ENCODE results near the gene PREX1. TPM values are rescaled to one million over a fixed set of nuclear protein-coding genes. Genes with fewer than 3 reads are reported as not detected.
"Not testable (repeated sequence)": the region's sequence is repeated elsewhere in the genome, so short reads cannot be mapped to it uniquely, and the experiment has no call there.

The PREX1 gene, protein sequence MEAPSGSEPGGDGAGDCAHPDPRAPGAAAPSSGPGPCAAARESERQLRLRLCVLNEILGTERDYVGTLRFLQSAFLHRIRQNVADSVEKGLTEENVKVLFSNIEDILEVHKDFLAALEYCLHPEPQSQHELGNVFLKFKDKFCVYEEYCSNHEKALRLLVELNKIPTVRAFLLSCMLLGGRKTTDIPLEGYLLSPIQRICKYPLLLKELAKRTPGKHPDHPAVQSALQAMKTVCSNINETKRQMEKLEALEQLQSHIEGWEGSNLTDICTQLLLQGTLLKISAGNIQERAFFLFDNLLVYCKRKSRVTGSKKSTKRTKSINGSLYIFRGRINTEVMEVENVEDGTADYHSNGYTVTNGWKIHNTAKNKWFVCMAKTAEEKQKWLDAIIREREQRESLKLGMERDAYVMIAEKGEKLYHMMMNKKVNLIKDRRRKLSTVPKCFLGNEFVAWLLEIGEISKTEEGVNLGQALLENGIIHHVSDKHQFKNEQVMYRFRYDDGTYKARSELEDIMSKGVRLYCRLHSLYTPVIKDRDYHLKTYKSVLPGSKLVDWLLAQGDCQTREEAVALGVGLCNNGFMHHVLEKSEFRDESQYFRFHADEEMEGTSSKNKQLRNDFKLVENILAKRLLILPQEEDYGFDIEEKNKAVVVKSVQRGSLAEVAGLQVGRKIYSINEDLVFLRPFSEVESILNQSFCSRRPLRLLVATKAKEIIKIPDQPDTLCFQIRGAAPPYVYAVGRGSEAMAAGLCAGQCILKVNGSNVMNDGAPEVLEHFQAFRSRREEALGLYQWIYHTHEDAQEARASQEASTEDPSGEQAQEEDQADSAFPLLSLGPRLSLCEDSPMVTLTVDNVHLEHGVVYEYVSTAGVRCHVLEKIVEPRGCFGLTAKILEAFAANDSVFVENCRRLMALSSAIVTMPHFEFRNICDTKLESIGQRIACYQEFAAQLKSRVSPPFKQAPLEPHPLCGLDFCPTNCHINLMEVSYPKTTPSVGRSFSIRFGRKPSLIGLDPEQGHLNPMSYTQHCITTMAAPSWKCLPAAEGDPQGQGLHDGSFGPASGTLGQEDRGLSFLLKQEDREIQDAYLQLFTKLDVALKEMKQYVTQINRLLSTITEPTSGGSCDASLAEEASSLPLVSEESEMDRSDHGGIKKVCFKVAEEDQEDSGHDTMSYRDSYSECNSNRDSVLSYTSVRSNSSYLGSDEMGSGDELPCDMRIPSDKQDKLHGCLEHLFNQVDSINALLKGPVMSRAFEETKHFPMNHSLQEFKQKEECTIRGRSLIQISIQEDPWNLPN (N-terminal part only)
- total RNA-seq, result 23.8 and 57.4 TPM in 2 replicates

DNA sequence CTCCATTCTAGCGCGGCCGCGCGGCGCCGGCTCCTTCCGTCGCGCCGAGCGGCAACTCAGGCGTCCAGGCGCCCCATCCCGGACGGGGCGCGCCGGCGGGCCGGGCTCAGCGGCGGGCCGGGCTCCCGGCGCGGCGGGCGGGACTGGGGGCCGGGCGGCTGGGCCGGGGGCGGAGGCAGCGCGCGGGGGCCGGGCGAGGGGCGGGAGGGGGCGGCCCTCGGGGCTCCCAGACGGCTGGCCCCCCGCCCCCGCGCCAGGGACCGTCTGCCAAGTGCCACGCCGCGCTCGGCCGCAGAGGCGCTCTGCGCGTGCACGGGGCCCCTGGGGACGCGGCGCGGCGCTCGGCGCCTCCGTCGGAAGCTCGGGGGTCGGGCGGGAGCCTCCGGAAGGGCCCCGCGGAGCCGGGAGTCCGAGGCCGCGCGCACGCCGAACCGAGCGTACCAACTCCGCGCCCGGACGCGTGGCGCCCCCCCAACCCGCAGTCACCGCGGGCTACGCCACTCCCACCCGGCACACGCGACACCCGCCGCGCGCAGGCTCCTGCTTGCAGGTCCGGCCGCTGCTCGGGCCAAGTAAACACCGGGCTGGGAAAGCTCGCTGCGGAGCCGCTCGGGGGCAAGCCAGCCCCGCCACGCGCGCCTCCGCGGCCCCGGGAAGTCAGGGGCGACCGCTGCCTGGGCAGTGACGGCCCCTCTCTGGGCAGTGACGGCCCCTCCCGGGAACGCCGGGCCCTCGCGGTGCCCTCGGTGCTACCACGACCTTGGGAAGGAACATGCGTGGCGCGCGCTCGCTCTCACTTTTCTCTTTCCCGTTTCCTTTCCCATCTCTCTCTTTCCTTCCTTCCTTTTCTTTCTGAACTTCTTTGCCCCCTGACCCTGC lies at the start of gene PREX1:
TSS of gene PREX1 (minus strand) at position 145 of the 879 bp plus-strand sequence. CDS start at position 6, 139 bp downstream.
- TF ChIP-seq, protein P1, sequence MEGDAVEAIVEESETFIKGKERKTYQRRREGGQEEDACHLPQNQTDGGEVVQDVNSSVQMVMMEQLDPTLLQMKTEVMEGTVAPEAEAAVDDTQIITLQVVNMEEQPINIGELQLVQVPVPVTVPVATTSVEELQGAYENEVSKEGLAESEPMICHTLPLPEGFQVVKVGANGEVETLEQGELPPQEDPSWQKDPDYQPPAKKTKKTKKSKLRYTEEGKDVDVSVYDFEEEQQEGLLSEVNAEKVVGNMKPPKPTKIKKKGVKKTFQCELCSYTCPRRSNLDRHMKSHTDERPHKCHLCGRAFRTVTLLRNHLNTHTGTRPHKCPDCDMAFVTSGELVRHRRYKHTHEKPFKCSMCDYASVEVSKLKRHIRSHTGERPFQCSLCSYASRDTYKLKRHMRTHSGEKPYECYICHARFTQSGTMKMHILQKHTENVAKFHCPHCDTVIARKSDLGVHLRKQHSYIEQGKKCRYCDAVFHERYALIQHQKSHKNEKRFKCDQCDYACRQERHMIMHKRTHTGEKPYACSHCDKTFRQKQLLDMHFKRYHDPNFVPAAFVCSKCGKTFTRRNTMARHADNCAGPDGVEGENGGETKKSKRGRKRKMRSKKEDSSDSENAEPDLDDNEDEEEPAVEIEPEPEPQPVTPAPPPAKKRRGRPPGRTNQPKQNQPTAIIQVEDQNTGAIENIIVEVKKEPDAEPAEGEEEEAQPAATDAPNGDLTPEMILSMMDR (IDR thresholded peaks at IDR 0.05; ENCODE audit: insufficient read depth, low read depth, low read length), result no peak
- peak; percentile 82 for DNase-seq (ENCODE audit: low read depth)
- H3K4me3 ChIP-seq (ENCODE audit: low read depth, low read length), result peak within 1 kb of the TSS; percentile 74

DNA sequence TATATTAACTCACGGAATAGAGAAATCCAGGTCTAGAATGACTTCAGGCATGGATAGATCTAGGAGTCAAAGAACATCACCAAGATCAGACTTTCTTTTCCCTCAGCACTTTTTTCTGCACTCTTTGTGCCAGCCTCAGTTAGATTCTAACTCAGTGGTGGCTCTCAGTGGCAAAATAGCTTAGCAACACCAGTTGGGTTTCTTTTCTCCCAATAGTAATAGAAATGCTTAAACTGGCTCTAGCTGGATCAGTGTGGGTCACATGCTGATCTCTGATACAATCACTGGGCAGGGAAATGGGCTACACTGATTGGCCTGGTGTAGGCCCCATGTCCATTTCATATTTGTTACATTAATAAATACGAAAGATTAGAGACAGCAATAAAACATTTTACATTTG lies 49.5 kb upstream of the PREX1 start:
- TF ChIP-seq, protein P1 (IDR thresholded peaks at IDR 0.05; ENCODE audit: insufficient read depth, low read depth, low read length), result no peak
- no peak for DNase-seq (ENCODE audit: low read depth)
- H3K4me3 ChIP-seq (ENCODE audit: low read depth, low read length), result no peak overlapping the region

DNA sequence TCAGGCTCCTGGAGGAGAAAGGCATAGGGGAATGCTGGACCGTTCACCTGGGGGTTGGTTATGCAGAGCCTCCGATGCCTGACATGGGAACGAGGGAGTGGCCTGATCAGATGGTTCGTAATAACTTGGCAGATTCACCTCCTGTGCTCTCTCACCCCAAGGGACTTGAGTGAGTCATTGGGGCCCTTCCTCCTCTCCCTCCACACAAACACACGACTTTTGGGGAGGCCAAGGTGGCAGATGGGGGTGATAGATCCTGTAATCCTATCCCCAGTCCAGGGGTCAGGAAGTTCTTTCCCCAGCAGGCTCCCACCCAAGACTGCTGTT lies 48.1 kb upstream of the PREX1 start:
- TF ChIP-seq, protein P1 (IDR thresholded peaks at IDR 0.05; ENCODE audit: insufficient read depth, low read depth, low read length), result no peak
- DNase-seq (ENCODE audit: low read depth), result no peak
- H3K4me3 ChIP-seq (ENCODE audit: low read depth, low read length), result no peak overlapping the region

DNA sequence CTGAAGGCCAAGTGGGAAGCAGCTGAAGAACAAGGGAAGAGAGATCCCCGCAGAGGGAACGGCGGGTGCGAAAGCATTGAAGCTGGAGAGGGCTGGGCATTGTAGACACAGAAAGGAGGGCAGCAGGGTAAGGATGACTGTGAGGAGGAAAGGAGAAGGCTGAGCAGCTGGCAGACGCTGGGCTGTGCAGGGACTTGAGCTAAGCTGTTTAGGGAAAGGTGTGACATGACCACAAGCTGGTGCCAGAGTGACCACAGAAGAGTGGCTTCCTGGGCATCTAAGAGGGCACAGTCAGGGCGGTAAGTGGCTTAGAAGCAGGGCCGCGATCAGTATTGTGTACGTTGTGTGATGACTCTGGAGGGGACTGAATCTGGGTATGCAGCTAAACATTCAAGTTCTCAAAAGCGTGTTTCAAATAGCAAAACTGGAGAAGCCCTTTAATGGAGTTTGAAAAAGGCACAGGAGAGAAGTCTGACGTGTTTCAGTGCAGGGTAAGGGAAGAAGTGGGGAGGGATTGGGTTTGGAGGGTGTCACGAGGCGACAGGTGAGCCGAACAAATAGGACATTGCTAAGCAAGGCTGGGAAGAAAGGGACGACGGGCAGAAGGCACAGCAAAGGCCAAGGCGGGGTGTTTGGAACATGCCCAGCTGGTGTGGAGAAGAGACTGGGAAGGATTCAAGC lies 47.6 kb upstream of the PREX1 start:
- no peak overlapping the region for H3K4me3 ChIP-seq (ENCODE audit: low read depth, low read length)
- no peak for DNase-seq (ENCODE audit: low read depth)
- TF ChIP-seq, protein P1 (IDR thresholded peaks at IDR 0.05; ENCODE audit: insufficient read depth, low read depth, low read length), result no peak

DNA sequence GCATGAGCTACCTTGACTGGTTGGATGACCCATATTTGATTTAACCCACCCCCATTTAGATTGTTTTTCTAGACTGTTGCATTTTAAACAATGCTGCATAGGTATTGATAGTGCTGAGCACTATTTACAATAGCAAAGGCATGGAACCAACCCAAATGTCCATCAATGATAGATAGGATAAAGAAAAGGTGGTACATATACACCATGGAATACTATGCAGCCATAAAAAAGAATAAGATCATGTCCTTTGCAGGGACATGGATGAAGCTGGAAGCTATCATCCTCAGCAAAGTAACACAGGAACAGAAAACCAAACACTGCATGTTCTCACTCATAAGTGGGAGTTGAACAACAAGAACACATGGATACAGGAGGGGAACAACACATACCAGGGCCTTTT lies 41.6 kb upstream of the PREX1 start:
- not testable (repeated sequence) for DNase-seq (ENCODE audit: low read depth)

DNA sequence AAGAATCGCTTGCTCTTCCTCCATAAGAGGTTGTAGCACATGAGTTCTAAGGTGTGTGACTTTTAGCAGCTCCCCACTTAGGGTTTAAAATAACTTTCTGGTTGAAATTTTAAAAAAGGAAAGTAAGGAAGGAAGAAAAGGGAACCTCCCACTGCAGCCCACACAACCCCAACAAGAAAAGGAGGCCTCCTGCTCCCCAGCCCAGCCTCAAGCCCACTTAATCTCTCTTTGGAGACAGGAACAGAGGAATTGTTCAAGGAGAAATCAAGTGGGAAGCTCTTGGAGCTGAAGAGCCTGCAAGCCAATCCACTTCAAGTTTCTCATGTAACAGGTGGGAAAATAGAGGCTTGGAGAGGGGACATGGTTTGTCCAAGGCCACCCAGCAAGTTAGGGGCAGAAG lies 39.1 kb upstream of the PREX1 start:
- TF ChIP-seq, protein P1 (IDR thresholded peaks at IDR 0.05; ENCODE audit: insufficient read depth, low read depth, low read length), result no peak
- H3K4me3 ChIP-seq (ENCODE audit: low read depth, low read length), result no peak overlapping the region
- no peak for DNase-seq (ENCODE audit: low read depth)

More for the DNA sequence above, 41.6 kb upstream of the PREX1 start:
- not testable (repeated sequence) for H3K4me3 ChIP-seq (ENCODE audit: low read depth, low read length)
